GM20000 (cell line): ENCODE data around the gene BRME1.

Experiments used
- DNase-seq: peaks from one replicate; pipeline ENCODE4 v3.0.0; 2012; ENCODE audit warnings: low spot score
- CTCF ChIP-seq: IDR thresholded peaks from 2 replicates; pipeline ENCODE4 v1.5.1; 2012; ENCODE audit warnings: mild to moderate bottlenecking, control low read depth; ENCODE audit errors: extremely low read depth, missing control alignments

The BRME1 gene

DNA sequence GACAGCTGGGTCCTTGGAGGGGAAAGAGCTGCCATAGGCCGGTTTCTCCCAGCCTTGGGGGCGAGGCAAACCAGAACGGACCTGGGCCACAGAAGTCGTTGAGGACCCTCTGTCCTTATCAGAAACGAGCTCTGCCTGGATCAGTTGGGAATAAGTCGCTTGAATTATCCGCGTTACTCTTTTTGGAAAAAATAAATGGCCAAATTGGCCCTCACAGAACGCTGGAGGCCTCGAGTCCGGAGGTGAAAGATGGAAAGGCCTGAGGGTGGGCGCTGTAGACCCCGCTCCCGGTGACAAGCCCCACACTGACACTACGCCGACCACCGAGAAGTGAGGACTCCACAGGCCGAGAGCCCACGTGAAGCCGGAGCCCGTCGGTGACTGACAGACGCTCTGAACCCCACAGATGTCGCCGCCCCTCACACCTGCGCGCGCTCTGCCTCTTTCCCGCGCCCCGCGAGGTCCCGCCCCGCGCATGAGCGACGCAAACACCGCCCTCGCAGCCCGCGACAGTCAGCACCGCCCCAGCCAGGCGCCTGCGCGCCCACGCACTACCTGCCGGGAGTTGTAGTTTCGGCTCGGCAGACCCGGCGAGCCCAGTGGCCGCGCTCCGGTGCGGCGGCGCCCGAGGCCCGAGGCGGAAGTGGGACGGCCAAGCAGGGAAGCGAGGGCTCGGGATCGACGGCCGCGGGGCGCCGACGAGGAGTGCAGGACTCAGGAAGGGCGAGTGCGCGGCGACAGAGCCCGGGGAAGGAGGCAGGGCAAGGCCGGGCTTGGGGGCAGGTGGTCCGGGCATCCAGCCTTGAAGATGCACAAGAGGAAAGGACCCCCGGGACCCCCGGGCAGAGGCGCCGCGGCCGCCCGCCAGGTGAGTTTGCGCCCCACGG, at the start of gene BRME1, which contains the start of gene CC2D1A:
Gene BRME1, minus strand, starts transcription at position 484 of the 887 bp plus-strand sequence. CDS start 1,225 bp downstream, outside the sequence.
Gene CC2D1A, plus strand, starts transcription at position 568 of the 887 bp plus-strand sequence. Its CDS starts 241 bp downstream, at position 809.
- no peak for TF ChIP-seq CTCF
- DNase-seq, result peak; percentile 100

DNA sequence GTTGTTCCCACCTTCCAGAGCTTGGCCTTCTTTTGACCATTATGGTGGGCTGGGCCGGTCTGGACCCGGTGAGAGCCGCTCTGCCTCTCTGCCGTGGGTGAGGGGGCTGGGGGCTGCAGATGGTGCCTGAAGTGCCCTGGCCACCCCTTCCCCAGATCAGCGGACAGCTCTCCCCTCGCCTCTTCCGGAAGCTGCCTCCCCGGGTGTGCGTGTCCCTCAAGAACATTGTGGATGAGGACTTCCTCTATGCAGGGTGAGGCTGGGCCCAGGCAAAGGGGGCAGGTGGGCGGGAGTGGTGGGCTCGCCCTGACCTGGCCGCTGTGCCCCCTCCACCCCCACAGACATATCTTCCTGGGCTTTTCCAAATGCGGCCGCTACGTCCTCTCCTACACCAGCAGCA, 48.3 kb upstream of the BRME1 start:
- no peak for DNase-seq
- TF ChIP-seq CTCF, result no peak

- no peak for TF ChIP-seq CTCF
Measured at GRCh38 chr19:13952931-13953531, 47.1 kb upstream of the BRME1 start.

DNA sequence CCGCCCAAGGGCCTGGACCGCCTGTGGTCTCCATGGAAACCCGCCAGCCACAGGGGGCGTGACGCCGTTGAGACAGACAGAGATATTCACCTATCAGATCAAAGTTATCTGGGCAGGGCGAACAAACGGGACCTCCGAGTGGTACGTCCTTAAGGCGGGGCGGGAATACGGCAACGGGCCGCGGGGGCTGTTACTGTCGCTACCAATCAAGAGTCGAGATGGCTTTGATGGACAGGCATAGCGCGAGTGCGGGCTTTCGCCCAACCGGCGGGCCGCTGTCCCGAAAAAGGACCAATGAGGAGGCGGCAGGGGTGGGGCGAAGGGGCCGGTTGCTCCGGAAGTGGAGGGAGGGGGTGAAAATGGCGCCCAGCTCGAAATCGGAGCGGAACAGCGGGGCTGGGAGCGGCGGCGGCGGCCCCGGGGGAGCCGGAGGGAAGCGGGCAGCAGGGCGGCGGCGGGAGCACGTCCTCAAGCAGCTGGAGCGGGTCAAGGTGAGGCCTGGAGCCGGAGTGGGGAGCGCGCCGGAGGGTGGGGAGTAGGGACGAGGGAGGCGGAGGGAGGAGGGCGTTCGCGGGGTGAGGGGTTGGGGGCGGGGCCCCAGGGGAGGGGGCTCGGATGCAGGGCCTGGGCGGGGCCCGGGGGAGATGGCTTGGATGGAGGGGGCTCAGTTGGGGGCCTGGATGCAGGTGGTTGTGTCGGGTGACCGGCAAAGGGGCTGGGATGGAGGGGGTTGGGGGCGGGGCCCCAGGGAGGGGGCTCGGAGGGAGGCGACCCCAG, 46.4 kb upstream of the BRME1 start, which contains the start of gene DCAF15:
Gene DCAF15, plus strand, starts transcription at position 356 of the 777 bp plus-strand sequence. Its CDS starts 4 bp downstream, at position 360.
- no peak for TF ChIP-seq CTCF
- DNase-seq, result peak; percentile 100

More at GRCh38 chr19:13952931-13953531, 47.1 kb upstream of the BRME1 start:
- no peak for DNase-seq

DNA sequence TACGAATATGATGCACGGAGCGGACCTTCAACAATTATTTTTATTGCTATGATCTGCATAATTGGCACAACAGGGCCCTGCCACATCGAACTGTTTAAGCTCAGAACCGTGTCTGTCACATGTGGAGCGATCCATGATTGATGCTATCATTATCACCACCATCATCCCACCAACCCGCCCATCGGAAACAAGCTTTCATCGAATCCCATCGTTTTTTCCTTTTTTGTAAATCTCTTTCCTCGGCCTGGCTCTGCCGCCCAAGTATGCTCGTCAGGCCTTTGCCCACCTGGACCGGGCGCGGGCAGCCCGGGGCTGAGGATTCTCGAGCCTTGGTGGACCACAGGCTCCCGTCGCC, 45.9 kb upstream of the BRME1 start:
- no peak for TF ChIP-seq CTCF
- DNase-seq, result no peak

DNA sequence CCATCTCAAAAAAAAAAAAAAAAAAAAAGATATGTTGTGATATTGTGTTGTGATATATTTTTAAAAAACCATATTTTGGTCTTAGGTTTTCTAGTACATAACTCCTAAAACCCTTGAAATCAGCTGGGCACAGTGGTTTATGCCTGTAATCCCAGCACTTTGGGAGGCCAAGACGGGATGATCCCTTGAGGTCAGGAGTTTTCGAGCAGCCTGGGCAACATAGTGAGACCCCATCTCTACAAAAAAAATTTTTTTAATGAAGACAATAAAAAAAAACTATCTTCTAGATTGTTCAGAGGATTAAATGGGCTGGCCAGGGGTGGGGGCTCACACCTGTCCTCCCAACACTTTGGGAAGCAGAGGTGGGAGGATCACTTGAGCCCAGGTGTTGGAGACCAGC, 45.1 kb upstream of the BRME1 start:
- TF ChIP-seq CTCF, result no peak
- no peak for DNase-seq
